ENCODE data around the gene DNPH1.

GRCh38 chr6:43247114-43247999 lies 18.1 kb upstream of the DNPH1 start:
- TF ChIP-seq CTCF (conservative IDR thresholded peaks at IDR 0.05; ENCODE audit: low read length): peak; percentile 17; the same call in 1 of the 2 replicates
- no peak for TF ChIP-seq EZH2phosphoT487 (IDR thresholded peaks at IDR 0.05; ENCODE audit: borderline replicate concordance)
